ENCODE data around the gene DEAF1. TPM values are rescaled to one million over a fixed set of nuclear protein-coding genes. Genes with fewer than 3 reads are reported as not detected.

The DEAF1 gene
- total RNA-seq, 1 donor from 2014 or later, result 72.0 TPM

DNA sequence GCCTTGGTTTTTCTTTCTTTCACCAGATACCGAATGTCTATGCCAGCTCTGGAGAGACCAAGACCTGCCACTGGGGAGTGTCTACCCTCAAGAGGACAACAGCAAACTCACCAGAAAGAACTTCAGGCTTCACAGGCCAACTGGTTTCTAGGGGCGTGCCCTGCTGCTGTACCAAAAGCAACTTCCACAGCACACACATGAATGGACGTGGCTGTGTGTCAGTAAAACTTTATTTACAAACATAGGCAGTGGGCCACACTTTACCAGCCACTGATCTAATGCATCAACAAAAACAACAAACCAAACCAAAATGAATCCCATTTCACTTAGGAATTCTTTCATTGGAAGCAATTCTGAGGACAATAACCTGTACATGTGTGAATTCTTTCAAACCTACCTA lies 16.7 kb downstream of the DEAF1 start:
- Mint-ChIP-seq H3K27me3 (ENCODE audit: low read depth) (no peaks in the 10 kb centered on the region), H3K4me1 (ENCODE audit: low read depth) (no peaks in the 10 kb centered on the region), H3K27ac (no peak overlapping the region), H3K9me3 (no peaks in the 10 kb centered on the region), H3K36me3 (ENCODE audit: low read depth) (peaks cover 57% of the 10 kb centered on the region), H3K4me3 (ENCODE audit: low read depth) (no peak overlapping the region)
- intact Hi-C loops (cut with micrococcal nuclease), result no loop called here
- DNase-seq (ENCODE audit: low spot score), result no peak

DNA sequence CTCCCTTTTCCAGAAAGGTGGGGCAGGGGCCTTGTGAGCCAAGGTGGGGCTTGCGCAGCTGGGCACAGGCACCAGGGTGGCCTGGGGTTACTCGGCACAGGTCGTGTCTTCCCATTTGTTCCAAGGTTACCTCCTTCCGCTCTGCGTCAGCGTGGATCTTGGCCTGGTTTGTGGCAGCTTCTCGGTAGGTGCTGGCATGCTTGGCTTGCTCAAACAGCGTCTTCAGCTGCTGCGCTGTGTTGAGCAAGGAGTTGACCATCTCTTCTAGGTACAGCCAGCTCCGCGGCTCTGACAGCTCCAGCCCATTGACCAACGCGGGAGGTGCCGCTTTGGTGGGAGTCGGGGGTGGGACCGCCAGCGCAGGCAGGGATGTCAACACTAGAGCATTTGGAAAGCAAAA lies 20.6 kb downstream of the DEAF1 start:
- H3K4me3 Mint-ChIP-seq (ENCODE audit: low read depth), result no peak overlapping the region
- no peaks in the 10 kb centered on the region for H3K9me3 Mint-ChIP-seq
- peaks cover 36% of the 10 kb centered on the region for H3K36me3 Mint-ChIP-seq (ENCODE audit: low read depth)
- H3K27me3 Mint-ChIP-seq (ENCODE audit: low read depth), result no peaks in the 10 kb centered on the region
- H3K4me1 Mint-ChIP-seq (ENCODE audit: low read depth), result no peaks in the 10 kb centered on the region
- intact Hi-C loops (cut with micrococcal nuclease), result no loop called here
- DNase-seq (ENCODE audit: low spot score), result no peak
- H3K27ac Mint-ChIP-seq, result no peak overlapping the region

- Mint-ChIP-seq H3K9me3 (no peaks in the 10 kb centered on the region), H3K27ac (no peak overlapping the region), H3K4me3 (ENCODE audit: low read depth) (no peak overlapping the region), H3K27me3 (ENCODE audit: low read depth) (no peaks in the 10 kb centered on the region), H3K4me1 (ENCODE audit: low read depth) (no peaks in the 10 kb centered on the region), H3K36me3 (ENCODE audit: low read depth) (peaks cover 35% of the 10 kb centered on the region)
- intact Hi-C loops (cut with micrococcal nuclease), result no loop called here
- DNase-seq (ENCODE audit: low spot score), result no peak
These were observed 21.2 kb downstream of the DEAF1 start for GRCh38 chr11:673866-674265.

GRCh38 chr11:665704-666281 lies 29.2 kb downstream of the DEAF1 start:
- no peak overlapping the region for H3K4me3 Mint-ChIP-seq (ENCODE audit: low read depth)
- no peaks in the 10 kb centered on the region for H3K27me3 Mint-ChIP-seq (ENCODE audit: low read depth)
- no peaks in the 10 kb centered on the region for H3K4me1 Mint-ChIP-seq (ENCODE audit: low read depth)
- no peak for DNase-seq (ENCODE audit: low spot score)
- H3K9me3 Mint-ChIP-seq, result no peaks in the 10 kb centered on the region
- no peak overlapping the region for H3K27ac Mint-ChIP-seq
- intact Hi-C loops (cut with micrococcal nuclease), result no loop called here
- peaks cover 26% of the 10 kb centered on the region for H3K36me3 Mint-ChIP-seq (ENCODE audit: low read depth)

DNA sequence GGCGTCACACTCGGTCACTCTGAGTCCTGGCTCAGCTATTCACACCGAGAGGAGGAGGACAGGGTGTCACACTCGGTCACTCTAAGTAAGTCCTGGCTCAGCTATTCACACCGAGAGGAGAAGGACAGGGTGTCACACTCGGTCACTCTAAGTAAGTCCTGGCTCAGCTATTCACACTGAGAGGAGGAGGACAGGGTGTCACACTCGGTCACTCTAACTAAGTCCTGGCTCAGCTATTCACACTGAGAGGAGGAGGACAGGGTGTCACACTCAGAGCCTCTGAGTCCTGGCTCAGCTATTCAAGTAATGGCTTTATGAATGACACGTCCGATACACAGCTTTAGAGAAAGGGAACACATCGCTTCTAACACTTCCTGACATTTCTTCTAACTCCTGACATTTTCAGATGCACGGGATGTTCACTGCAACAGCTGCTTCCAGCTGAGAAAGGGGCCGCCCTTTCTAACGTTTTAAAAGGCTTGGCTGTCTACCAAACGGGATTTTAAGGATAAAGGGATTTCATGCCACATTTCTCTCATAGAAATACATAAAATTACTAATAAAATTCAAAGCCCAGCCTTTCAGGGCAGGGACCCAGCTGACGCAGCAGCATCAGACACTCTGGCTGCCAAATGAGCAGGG lies 29.8 kb downstream of the DEAF1 start:
- intact Hi-C loops (cut with micrococcal nuclease), result no loop called here
- no peaks in the 10 kb centered on the region for H3K27me3 Mint-ChIP-seq (ENCODE audit: low read depth)
- peaks cover 26% of the 10 kb centered on the region for H3K36me3 Mint-ChIP-seq (ENCODE audit: low read depth)
- no peak overlapping the region for H3K27ac Mint-ChIP-seq
- H3K4me1 Mint-ChIP-seq (ENCODE audit: low read depth), result no peaks in the 10 kb centered on the region
- H3K9me3 Mint-ChIP-seq, result no peaks in the 10 kb centered on the region
- DNase-seq (ENCODE audit: low spot score), result no peak
- no peak overlapping the region for H3K4me3 Mint-ChIP-seq (ENCODE audit: low read depth)

- Mint-ChIP-seq H3K4me3 (ENCODE audit: low read depth) (no peak overlapping the region), H3K4me1 (ENCODE audit: low read depth) (no peaks in the 10 kb centered on the region), H3K27ac (no peak overlapping the region), H3K27me3 (ENCODE audit: low read depth) (no peaks in the 10 kb centered on the region), H3K36me3 (ENCODE audit: low read depth) (peaks cover 26% of the 10 kb centered on the region), H3K9me3 (no peaks in the 10 kb centered on the region)
- intact Hi-C loops (cut with micrococcal nuclease), result loop anchor here (2.0 kb wide), 1 partner anchor 60 kb away; no protein-coding TSS in a partner anchor
- peak; percentile 16 for DNase-seq (ENCODE audit: low spot score)
These were observed 32.2 kb downstream of the DEAF1 start for GRCh38 chr11:662689-663274.

DNA sequence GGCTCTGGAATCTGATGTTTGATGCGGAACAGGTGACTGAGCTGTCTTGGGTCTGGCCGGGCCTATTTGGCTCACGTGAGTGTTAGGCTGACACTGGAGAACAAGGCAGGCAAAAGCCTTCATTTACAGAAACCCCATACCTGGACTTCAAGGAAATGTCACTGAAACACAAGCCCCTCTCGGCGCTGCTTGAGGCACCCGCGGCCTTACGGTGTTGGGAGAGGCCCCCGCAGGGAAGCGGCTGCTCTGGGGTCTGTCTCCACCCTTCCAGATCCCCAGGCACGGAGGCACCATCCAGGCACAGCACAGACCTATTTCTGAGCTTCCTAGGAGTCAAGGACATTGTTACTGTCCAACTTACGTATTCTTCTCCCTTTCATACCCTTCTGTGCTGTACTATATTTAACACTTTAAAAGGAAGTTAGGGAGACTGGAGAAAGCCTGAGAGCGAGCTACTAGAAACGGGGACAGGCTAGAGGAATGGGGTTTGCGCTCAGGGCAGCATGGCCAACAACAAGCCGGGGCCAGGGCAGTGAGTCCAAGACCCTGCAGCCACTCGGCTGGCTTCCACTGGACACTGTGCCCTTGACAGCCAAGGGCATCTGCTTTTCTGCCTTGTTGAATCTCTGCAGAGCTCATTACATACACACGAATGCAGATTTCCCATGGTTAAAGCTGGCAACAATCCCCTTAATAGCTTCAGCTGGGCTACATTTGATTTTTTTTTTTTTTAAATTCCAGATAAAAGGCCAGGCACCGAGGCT lies 34.2 kb downstream of the DEAF1 start:
- Mint-ChIP-seq H3K4me3 (ENCODE audit: low read depth) (no peak overlapping the region), H3K36me3 (ENCODE audit: low read depth) (peaks cover 22% of the 10 kb centered on the region), H3K9me3 (no peaks in the 10 kb centered on the region), H3K4me1 (ENCODE audit: low read depth) (no peaks in the 10 kb centered on the region), H3K27ac (no peak overlapping the region), H3K27me3 (ENCODE audit: low read depth) (no peaks in the 10 kb centered on the region)
- DNase-seq (ENCODE audit: low spot score), result no peak
- intact Hi-C loops (cut with micrococcal nuclease), result no loop called here

DNA sequence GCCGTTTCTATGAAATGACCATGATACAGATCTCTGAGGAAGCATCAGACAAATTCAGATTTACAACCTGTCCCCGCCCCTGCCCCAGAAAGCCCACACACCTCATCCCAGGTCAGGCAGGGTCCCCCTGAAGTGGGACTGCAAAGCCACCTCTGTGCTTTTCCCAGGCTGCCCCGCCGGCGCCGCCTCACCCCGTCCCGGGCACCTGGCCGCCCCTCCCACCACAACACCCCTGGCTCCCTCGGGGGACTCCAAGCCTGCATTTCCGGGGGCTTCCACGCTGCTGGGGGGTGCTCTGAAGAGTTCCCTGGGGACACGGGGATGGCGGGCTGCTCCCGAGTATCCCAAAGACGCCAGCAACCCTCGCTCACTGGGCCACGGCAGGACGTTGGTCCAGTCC lies 34.7 kb downstream of the DEAF1 start:
- intact Hi-C loops (cut with micrococcal nuclease), result no loop called here
- no peaks in the 10 kb centered on the region for H3K27me3 Mint-ChIP-seq (ENCODE audit: low read depth)
- H3K36me3 Mint-ChIP-seq (ENCODE audit: low read depth), result peaks cover 19% of the 10 kb centered on the region
- H3K4me1 Mint-ChIP-seq (ENCODE audit: low read depth), result no peaks in the 10 kb centered on the region
- no peak overlapping the region for H3K4me3 Mint-ChIP-seq (ENCODE audit: low read depth)
- no peaks in the 10 kb centered on the region for H3K9me3 Mint-ChIP-seq
- no peak overlapping the region for H3K27ac Mint-ChIP-seq
- no peak for DNase-seq (ENCODE audit: low spot score)

DNA sequence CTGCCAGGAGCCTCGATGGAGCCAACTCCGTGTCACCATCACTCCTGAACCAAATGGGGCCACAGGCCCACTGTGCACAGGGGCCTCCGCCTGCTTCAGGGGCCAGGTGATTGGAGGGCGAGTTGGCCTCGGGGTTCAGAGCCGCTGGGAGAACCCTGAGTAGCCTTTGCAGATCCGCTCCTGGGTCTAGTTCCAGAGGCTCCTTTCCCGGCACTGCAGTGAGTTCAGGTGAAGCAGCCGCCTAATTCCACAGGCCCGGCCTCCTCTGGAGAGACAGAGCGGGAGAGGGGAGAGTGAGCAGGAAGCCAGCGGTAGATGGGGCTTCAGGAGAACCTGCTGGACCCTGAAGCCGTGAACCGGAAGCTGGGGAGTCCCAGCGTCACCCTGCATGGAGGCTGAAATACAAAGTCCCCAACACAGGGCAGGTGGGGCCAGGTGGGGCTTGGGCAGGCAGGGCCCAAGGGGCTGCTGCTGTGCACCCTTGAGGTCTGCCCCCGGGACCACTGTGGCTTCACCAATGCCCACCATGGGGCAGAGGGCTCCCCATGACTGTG lies 35.4 kb downstream of the DEAF1 start:
- H3K27ac Mint-ChIP-seq, result no peak overlapping the region
- H3K4me1 Mint-ChIP-seq (ENCODE audit: low read depth), result no peaks in the 10 kb centered on the region
- intact Hi-C loops (cut with micrococcal nuclease), result no loop called here
- H3K4me3 Mint-ChIP-seq (ENCODE audit: low read depth), result no peak overlapping the region
- no peaks in the 10 kb centered on the region for H3K27me3 Mint-ChIP-seq (ENCODE audit: low read depth)
- no peak for DNase-seq (ENCODE audit: low spot score)
- H3K9me3 Mint-ChIP-seq, result no peaks in the 10 kb centered on the region
- peaks cover 18% of the 10 kb centered on the region for H3K36me3 Mint-ChIP-seq (ENCODE audit: low read depth)

GRCh38 chr11:657691-658126 lies 37.3 kb downstream of the DEAF1 start:
- no peak for DNase-seq (ENCODE audit: low spot score)
- Mint-ChIP-seq H3K9me3 (no peaks in the 10 kb centered on the region), H3K27ac (no peak overlapping the region), H3K27me3 (ENCODE audit: low read depth) (no peaks in the 10 kb centered on the region), H3K36me3 (ENCODE audit: low read depth) (peaks cover 21% of the 10 kb centered on the region), H3K4me3 (ENCODE audit: low read depth) (no peak overlapping the region), H3K4me1 (ENCODE audit: low read depth) (no peaks in the 10 kb centered on the region)
- intact Hi-C loops (cut with micrococcal nuclease), result no loop called here

- H3K9me3 Mint-ChIP-seq, result no peaks in the 10 kb centered on the region
- intact Hi-C loops (cut with micrococcal nuclease), result no loop called here
- H3K4me1 Mint-ChIP-seq (ENCODE audit: low read depth), result no peaks in the 10 kb centered on the region
- H3K27me3 Mint-ChIP-seq (ENCODE audit: low read depth), result no peaks in the 10 kb centered on the region
- no peak overlapping the region for H3K27ac Mint-ChIP-seq
- no peak for DNase-seq (ENCODE audit: low spot score)
- H3K4me3 Mint-ChIP-seq (ENCODE audit: low read depth), result no peak overlapping the region
- H3K36me3 Mint-ChIP-seq (ENCODE audit: low read depth), result peaks cover 20% of the 10 kb centered on the region
These were observed 38.2 kb downstream of the DEAF1 start for GRCh38 chr11:656866-657265.

DNA sequence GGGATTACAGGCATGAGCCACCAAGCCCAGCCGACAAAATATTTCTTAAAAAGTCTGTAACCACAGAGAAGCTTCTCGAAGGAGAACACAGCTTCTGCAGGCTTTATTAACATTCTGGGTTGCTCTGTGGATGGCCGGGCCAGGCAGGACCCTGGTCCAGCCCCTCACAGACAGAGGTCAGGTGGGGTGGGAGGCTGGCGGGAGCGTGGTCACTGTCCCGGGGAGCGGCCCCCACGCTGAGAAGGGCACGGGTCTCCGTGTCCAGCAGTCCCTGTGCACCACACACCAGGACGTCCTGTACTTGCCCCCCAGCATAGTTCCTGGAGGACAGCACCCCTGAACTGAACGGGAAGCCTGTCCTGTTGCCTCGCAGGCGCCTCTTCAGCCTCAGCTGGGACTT lies 38.6 kb downstream of the DEAF1 start:
- peaks cover 20% of the 10 kb centered on the region for H3K36me3 Mint-ChIP-seq (ENCODE audit: low read depth)
- H3K27me3 Mint-ChIP-seq (ENCODE audit: low read depth), result no peaks in the 10 kb centered on the region
- H3K9me3 Mint-ChIP-seq, result no peaks in the 10 kb centered on the region
- intact Hi-C loops (cut with micrococcal nuclease), result no loop called here
- no peak overlapping the region for H3K27ac Mint-ChIP-seq
- DNase-seq (ENCODE audit: low spot score), result no peak
- no peak overlapping the region for H3K4me3 Mint-ChIP-seq (ENCODE audit: low read depth)
- H3K4me1 Mint-ChIP-seq (ENCODE audit: low read depth), result no peaks in the 10 kb centered on the region

Measured in activated T-helper 2 cell treated with anti-CD3 and anti-CD28 coated beads, Interferon-gamma antibody, Interleukin-2, Interleukin-4, amounts not matched to agents 10 μg/mL and 5 μg/mL and 100 μg/mL, durations not matched to agents 14 hours and 24 hours and 36 hours (primary cell).